Right lobe of liver (tissue), 6 donors: ENCODE measurements around the gene GJA10. TPM values are rescaled to one million over a fixed set of nuclear protein-coding genes. Genes with fewer than 3 reads are reported as not detected.
"Not testable (repeated sequence)": the region's sequence is repeated elsewhere in the genome, so short reads cannot be mapped to it uniquely, and the experiment has no call there.

Source experiments
- ATAC-seq, 4 donors: fragments of 200-7000 bp; cut with Tn5 transposase; one replicate each; pipeline ENCODE4 v1.9.1; 2020; ENCODE audit warnings: mild to moderate bottlenecking in 4 of 4, moderate library complexity in 4 of 4
- DNase-seq, 3 donors: peaks; one replicate each; pipeline ENCODE4 v3.0.0-alpha.2; 2020
- H3K27ac ChIP-seq, 3 donors: fragments of 200-600 bp; one replicate each; pipeline ENCODE4 v1.8.0; 2022
- H3K27me3 ChIP-seq, 2 donors: fragments of 200-600 bp; one replicate each; pipeline ENCODE4 v1.8.0; 2022
- H3K36me3 ChIP-seq, 4 donors: fragments of 200-600 bp; sonication (generic) in 1 of 4; one replicate each; pipeline versions ENCODE4 v1.5.1 to v1.8.0; 2017 to 2022; ENCODE audit warnings: control low read depth in 1 of 4
- H3K4me1 ChIP-seq, 4 donors: fragments of 200-600 bp; sonication (generic) in 1 of 4; one replicate each; pipeline versions ENCODE4 v1.5.1 to v1.8.0; 2017 to 2022; ENCODE audit warnings: control low read depth in 1 of 4
- H3K4me3 ChIP-seq, 3 donors: fragments of 200-600 bp; one replicate each; pipeline ENCODE4 v1.8.0; 2022
- H3K9me3 ChIP-seq, 4 donors: fragments of 200-600 bp; sonication (generic) in 1 of 4; one replicate each; pipeline versions ENCODE4 v1.5.1 to v1.8.0; 2017 to 2022; ENCODE audit warnings: control low read depth in 1 of 4
- POLR2A ChIP-seq: fragments of 450-650 bp; IDR thresholded peaks from one replicate; pipeline ENCODE4 v1.6.1; 2017; ENCODE audit warnings: antibody characterized with exemption, mild to moderate bottlenecking
- WGBS: methylation state at CpG from one replicate; pipeline ENCODE4 v1.1.6; 2018; ENCODE audit warnings: low coverage, low lambda C conversion rate; ENCODE audit not compliant: insufficient coverage; ENCODE audit errors: missing lambda C conversion rate; 5-methylcytosine and 5-hydroxymethylcytosine counted together
- intact Hi-C, 2 donors: fragments of 100-400 bp; cut with DNase I; formaldehyde crosslinking; loops; one replicate each; pipeline versions ENCODE4 v1.11.2 to v1.14.1; 2022
- total RNA-seq, 6 experiments: library from RNA; depleted of rRNA in 2 of 6; stranded (reverse); fragments of >200 nt in 2 of 6; fragmentation: NEBNext Ultra II Directional in 3 of 6; extraction: Animal tissue kit (Norgen Biotek cat#: 25700) in 3 of 6; gene quantifications; one replicate each; pipeline versions ENCODE4 v1.1.0 to v1.2.4, GENCODE V29; 2016 to 2023
- TF ChIP-seq, protein P1 (sequence below), 4 donors: fragments of 200-600 bp in 3 of 4; fragments of 450-650 bp in 1 of 4; IDR thresholded peaks; one replicate each; pipeline versions ENCODE4 v1.5.1 to v1.8.0; 2016 to 2022; ENCODE audit warnings: antibody characterized with exemption in 4 of 4, mild to moderate bottlenecking in 2 of 4
- donor health status: DM: no; HTN: yes; CAD: no.
- donor health status: DM: no; HTN: no; CAD: no.
- donor health status: DM: no; HTN: no; CAD: no.
- donor health status: DM: no; HTN: yes; CAD: no.
- donor health status: DM: no; HTN: yes; CAD: no.

The GJA10 gene
- total RNA-seq, 6 experiments from 2014 or later, result not detected

DNA sequence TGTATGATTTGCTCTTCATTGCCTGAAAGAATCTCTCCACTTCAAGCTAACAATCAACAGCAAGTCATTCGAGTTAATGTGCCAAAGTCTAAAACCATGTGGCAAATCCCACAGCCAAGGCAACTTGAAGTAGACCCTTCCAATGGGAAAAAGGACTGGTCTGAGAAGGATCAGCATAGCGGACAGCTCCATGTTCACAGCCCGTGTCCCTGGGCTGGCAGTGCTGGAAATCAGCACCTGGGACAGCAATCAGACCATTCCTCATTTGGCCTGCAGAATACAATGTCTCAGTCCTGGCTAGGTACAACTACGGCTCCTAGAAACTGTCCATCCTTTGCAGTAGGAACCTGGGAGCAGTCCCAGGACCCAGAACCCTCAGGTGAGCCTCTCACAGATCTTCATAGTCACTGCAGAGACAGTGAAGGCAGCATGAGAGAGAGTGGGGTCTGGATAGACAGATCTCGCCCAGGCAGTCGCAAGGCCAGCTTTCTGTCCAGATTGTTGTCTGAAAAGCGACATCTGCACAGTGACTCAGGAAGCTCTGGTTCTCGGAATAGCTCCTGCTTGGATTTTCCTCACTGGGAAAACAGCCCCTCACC is 1.1 kb downstream of the GJA10 start:
- TF ChIP-seq POLR2A, result no peak
- TF ChIP-seq, protein P1, sequence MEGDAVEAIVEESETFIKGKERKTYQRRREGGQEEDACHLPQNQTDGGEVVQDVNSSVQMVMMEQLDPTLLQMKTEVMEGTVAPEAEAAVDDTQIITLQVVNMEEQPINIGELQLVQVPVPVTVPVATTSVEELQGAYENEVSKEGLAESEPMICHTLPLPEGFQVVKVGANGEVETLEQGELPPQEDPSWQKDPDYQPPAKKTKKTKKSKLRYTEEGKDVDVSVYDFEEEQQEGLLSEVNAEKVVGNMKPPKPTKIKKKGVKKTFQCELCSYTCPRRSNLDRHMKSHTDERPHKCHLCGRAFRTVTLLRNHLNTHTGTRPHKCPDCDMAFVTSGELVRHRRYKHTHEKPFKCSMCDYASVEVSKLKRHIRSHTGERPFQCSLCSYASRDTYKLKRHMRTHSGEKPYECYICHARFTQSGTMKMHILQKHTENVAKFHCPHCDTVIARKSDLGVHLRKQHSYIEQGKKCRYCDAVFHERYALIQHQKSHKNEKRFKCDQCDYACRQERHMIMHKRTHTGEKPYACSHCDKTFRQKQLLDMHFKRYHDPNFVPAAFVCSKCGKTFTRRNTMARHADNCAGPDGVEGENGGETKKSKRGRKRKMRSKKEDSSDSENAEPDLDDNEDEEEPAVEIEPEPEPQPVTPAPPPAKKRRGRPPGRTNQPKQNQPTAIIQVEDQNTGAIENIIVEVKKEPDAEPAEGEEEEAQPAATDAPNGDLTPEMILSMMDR (IDR thresholded peaks at IDR 0.05), result no peak
- Histone ChIP-seq H3K36me3 (no peaks in the 10 kb centered on the region), H3K27me3 (no peaks in the 10 kb centered on the region), H3K4me3 (no peak overlapping the region), H3K9me3 (no peaks in the 10 kb centered on the region), H3K27ac (no peak overlapping the region), H3K4me1 (no peaks in the 10 kb centered on the region)
- intact Hi-C loops, result no loop called here
- ATAC-seq, result peak in 3 of 4 donors; percentile 49 to 73 (median 52)
- no peak for DNase-seq
- WGBS, result 53% methylated on average over 4 of the region's 8 CpGs

DNA sequence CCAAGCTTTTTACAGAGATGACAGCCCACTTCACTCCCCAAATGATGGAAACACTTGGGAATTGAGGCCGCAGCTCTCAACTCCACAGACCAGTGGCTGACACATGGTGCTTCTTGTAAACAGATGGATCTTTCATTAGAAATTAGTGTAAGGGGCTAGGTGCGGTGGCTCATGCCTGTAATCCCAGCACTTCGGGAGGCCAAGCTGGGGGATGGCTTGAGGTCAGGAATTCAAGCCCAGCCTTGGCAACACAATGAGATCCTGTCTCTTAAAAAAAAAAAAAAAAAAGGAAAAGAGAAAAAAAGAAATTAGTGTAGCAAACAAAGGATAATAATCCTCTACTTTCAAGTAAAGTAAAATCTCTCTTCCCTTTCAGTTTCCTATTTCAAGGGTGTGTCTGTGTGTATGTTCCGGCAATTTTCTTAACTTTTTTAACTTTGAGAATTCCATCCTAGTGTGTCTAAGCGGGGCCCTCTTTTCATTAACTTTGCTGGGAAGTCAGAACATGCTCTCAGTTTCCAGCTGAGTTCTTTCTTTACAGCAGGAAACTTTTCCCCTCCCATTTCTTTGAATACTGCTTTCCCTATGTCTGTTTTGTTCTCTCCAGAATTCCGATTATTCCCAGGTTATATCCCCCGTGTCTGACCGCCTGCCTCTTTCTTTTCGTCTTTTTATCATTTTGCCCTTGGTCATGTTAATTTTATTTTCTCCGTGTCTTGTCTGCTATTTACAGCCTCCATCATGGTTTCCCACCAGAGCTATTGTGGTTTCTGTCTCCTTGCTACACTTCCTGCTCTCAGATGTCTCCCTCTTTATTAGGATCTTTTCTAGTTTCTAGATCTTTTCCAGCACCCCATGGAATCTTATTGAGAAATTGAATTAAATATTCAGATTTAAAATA is 16.0 kb downstream of the GJA10 start:
- DNase-seq, H3K4me3 ChIP-seq, H3K27ac ChIP-seq, intact Hi-C loops, H3K9me3 ChIP-seq, H3K36me3 ChIP-seq, H3K4me1 ChIP-seq, ATAC-seq, H3K27me3 ChIP-seq: not testable (repeated sequence)
- 58% methylated on average over 10 of the region's 10 CpGs for WGBS

- intact Hi-C loops, result no loop called here
- Histone ChIP-seq H3K27me3 (no peaks in the 10 kb centered on the region), H3K9me3 (no peaks in the 10 kb centered on the region), H3K4me3 (no peak overlapping the region), H3K4me1 (no peaks in the 10 kb centered on the region), H3K36me3 (no peaks in the 10 kb centered on the region), H3K27ac (no peak overlapping the region)
- 67% methylated on average over 1 of the region's 1 CpG for WGBS
- TF ChIP-seq POLR2A, result no peak
- TF ChIP-seq, protein P1 (IDR thresholded peaks at IDR 0.05), result no peak
- no peak for ATAC-seq
- DNase-seq, result no peak
These were observed 16.6 kb downstream of the GJA10 start for GRCh38 chr6:89910902-89911240.

- H3K27me3 ChIP-seq, result no peaks in the 10 kb centered on the region
- no peak overlapping the region for H3K4me3 ChIP-seq
- intact Hi-C loops, result no loop called here
- TF ChIP-seq POLR2A, result no peak
- TF ChIP-seq, protein P1 (IDR thresholded peaks at IDR 0.05), result no peak
- H3K36me3 ChIP-seq, result no peaks in the 10 kb centered on the region
- DNase-seq, result no peak
- H3K4me1 ChIP-seq, result no peaks in the 10 kb centered on the region
- WGBS, result 85% methylated on average over 3 of the region's 3 CpGs
- H3K27ac ChIP-seq, result no peak overlapping the region
- ATAC-seq, result no peak
- no peaks in the 10 kb centered on the region for H3K9me3 ChIP-seq
These were observed 22.1 kb downstream of the GJA10 start for GRCh38 chr6:89916136-89916920.
